ENCODE data around the gene LHFPL6.
A peak's percentile ranks its signal among the peaks of the same experiment; 100 is the strongest.

DNA sequence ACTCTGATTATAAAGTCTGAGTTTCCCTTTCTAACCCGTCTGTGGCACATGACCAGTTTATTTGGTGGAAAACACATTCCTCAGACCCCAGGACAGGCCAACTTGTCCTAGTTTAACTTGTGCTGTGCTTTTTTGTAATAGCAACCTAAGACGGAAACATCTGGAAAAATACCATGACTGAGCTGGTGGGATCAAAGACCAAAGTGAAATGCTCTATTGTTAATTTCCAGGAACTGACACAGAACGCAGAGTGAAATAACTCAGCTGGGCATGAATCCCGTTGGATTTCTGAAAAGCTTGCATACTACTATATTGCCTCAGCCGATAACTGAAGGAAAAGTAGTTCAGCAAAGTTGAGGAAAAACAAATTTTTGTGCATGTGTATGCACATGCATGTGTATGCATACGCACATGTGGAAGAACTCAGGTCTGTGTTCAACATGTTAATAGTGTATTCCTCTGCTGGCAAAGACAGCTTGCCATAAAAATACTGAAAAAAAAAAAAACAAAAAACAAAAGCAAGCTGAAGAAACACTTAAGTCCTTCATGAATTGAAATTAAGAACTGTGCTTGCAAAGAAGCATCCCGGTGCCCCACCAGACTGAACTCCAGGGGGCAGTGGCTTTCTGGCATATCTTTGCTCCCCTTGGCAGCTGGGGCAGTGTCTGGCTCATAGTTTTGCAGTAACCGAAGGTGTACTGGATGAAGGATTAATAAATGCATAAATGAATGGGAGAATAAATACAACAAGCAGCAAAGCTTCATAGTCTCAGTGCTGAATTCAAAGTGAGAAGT, 187.8 kb downstream of the LHFPL6 start:
- TF ChIP-seq EZH2 (IDR thresholded peaks at IDR 0.05; ENCODE audit: low read depth), result no peak
- TF ChIP-seq, protein P1, sequence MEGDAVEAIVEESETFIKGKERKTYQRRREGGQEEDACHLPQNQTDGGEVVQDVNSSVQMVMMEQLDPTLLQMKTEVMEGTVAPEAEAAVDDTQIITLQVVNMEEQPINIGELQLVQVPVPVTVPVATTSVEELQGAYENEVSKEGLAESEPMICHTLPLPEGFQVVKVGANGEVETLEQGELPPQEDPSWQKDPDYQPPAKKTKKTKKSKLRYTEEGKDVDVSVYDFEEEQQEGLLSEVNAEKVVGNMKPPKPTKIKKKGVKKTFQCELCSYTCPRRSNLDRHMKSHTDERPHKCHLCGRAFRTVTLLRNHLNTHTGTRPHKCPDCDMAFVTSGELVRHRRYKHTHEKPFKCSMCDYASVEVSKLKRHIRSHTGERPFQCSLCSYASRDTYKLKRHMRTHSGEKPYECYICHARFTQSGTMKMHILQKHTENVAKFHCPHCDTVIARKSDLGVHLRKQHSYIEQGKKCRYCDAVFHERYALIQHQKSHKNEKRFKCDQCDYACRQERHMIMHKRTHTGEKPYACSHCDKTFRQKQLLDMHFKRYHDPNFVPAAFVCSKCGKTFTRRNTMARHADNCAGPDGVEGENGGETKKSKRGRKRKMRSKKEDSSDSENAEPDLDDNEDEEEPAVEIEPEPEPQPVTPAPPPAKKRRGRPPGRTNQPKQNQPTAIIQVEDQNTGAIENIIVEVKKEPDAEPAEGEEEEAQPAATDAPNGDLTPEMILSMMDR (conservative IDR thresholded peaks at IDR 0.05), result peak; percentile 43; the same call in 1 of the 2 replicates

All from PC-9 (cell line).